NCI-H774 (cell line): ENCODE measurements around the gene PHC2.

Experiments used
- DNase-seq: peaks from one replicate; lab custom pipeline; 2025; lab: John Stamatoyannopoulos, UW

Gene PHC2

GRCh38 chr1:33331444-33332356 is 99.2 kb downstream of the PHC2 start:
- DNase-seq = no peak

GRCh38 chr1:33330906-33331305 is 100.0 kb downstream of the PHC2 start:
- DNase-seq = no peak

GRCh38 chr1:33330361-33330890 is 100.5 kb downstream of the PHC2 start:
- no peak for DNase-seq

GRCh38 chr1:33329600-33330305 is 101.1 kb downstream of the PHC2 start:
- DNase-seq = no peak

- no peak for DNase-seq
These were observed 102.1 kb downstream of the PHC2 start for GRCh38 chr1:33328817-33329216.

- DNase-seq = no peak
These were observed 103.1 kb downstream of the PHC2 start for GRCh38 chr1:33327587-33328325.

- no peak for DNase-seq
These were observed 104.1 kb downstream of the PHC2 start for GRCh38 chr1:33326785-33327184.

GRCh38 chr1:33324677-33325575 is 106.0 kb downstream of the PHC2 start:
- DNase-seq = no peak

GRCh38 chr1:33323663-33324477 is 107.0 kb downstream of the PHC2 start:
- DNase-seq = no peak

- DNase-seq = no peak
These were observed 107.9 kb downstream of the PHC2 start for GRCh38 chr1:33322870-33323585.

- DNase-seq = no peak
These were observed 108.8 kb downstream of the PHC2 start for GRCh38 chr1:33322109-33322508.

- no peak for DNase-seq
These were observed 109.7 kb downstream of the PHC2 start for GRCh38 chr1:33321178-33321577.

GRCh38 chr1:33320619-33321165 is 110.2 kb downstream of the PHC2 start, which contains the start of gene A3GALT2:
Gene A3GALT2, minus strand, starts transcription at chr1:33321098. Its CDS starts 0 bp downstream, at chr1:33321098.
- no peak for DNase-seq

GRCh38 chr1:33319949-33320618 is 110.8 kb downstream of the PHC2 start:
- DNase-seq = no peak

- DNase-seq = no peak
These were observed 111.5 kb downstream of the PHC2 start for GRCh38 chr1:33319186-33319948.

GRCh38 chr1:33317946-33318345 is 112.9 kb downstream of the PHC2 start:
- DNase-seq = no peak

- DNase-seq = no peak
These were observed 113.5 kb downstream of the PHC2 start for GRCh38 chr1:33317354-33317753.

- no peak for DNase-seq
These were observed 114.3 kb downstream of the PHC2 start for GRCh38 chr1:33316601-33317000.
